Karpas-422 (cell line): ENCODE data around the gene EBLN2. TPM values are rescaled to one million over a fixed set of nuclear protein-coding genes. Genes with fewer than 3 reads are reported as not detected.

Experiments
- DNase-seq: peaks from one replicate; pipeline ENCODE4 v3.0.0-alpha.2; 2015
- H2AFZ ChIP-seq: fragments of 200-600 bp; sonication (generic); 2 replicates; pipeline ENCODE4 v1.6.1; 2014; ENCODE audit warnings: antibody characterized with exemption, low read length, mixed read lengths
- H3K27ac ChIP-seq: fragments of 200-600 bp; sonication (generic); 2 replicates; pipeline ENCODE4 v1.5.1; 2014; ENCODE audit warnings: mild to moderate bottlenecking, low read length, moderate library complexity
- H3K27me3 ChIP-seq: fragments of 200-600 bp; sonication (generic); 2 replicates; pipeline ENCODE4 v1.6.1; 2014; ENCODE audit warnings: low read length, mixed read lengths
- H3K36me3 ChIP-seq: fragments of 200-600 bp; sonication (generic); 2 replicates; pipeline ENCODE4 v1.6.1; 2014; ENCODE audit warnings: low read length, mixed read lengths; ENCODE audit not compliant: insufficient read depth
- H3K4me1 ChIP-seq: fragments of 200-600 bp; sonication (generic); 2 replicates; pipeline ENCODE4 v1.6.1; 2014; ENCODE audit warnings: mild to moderate bottlenecking, low read length, mixed read lengths
- H3K4me2 ChIP-seq: fragments of 200-600 bp; sonication (generic); 2 replicates; pipeline ENCODE4 v1.6.1; 2014; ENCODE audit warnings: low read length, low read depth, mild to moderate bottlenecking; ENCODE audit not compliant: poor library complexity, severe bottlenecking
- H3K4me3 ChIP-seq: fragments of 200-600 bp; sonication (generic); 2 replicates; pipeline ENCODE4 v1.5.1; 2014; ENCODE audit warnings: mild to moderate bottlenecking, antibody characterized with exemption, low read length, mixed read lengths
- H3K79me2 ChIP-seq: fragments of 200-600 bp; sonication (generic); 2 replicates; pipeline ENCODE4 v1.6.1; 2014; ENCODE audit warnings: mild to moderate bottlenecking, low read length, mixed read lengths
- H3K9ac ChIP-seq: fragments of 200-600 bp; sonication (generic); 2 replicates; pipeline ENCODE4 v1.6.0; 2014; ENCODE audit warnings: low read length
- H3K9me2 ChIP-seq: fragments of 200-600 bp; sonication (generic), shearing (Covaris generic); replicated peaks from 2 replicates; pipeline ENCODE4 v1.6.0; 2014; ENCODE audit warnings: mild to moderate bottlenecking, low read length, moderate library complexity; ENCODE audit not compliant: insufficient read depth
- H3K9me3 ChIP-seq: fragments of 300-700, 200-600 bp; sonication (generic); 2 replicates; pipeline ENCODE4 v1.6.1; 2014; ENCODE audit warnings: low read length, mixed read lengths
- H4K20me1 ChIP-seq: fragments of 200-600 bp; sonication (generic); 2 replicates; pipeline ENCODE4 v1.6.1; 2014; ENCODE audit warnings: mild to moderate bottlenecking, antibody characterized with exemption, low read length, low read depth; ENCODE audit not compliant: insufficient read depth
- total RNA-seq: library from RNA; depleted of rRNA; stranded (reverse); fragments of >200 nt; shearing (Covaris generic); gene quantifications from 2 replicates; pipeline ENCODE4 v1.2.3, GENCODE V29; 2014; ENCODE audit warnings: low replicate concordance

Gene EBLN2
- total RNA-seq, 1 experiment from 2014 or later: 5.2 TPM

DNA sequence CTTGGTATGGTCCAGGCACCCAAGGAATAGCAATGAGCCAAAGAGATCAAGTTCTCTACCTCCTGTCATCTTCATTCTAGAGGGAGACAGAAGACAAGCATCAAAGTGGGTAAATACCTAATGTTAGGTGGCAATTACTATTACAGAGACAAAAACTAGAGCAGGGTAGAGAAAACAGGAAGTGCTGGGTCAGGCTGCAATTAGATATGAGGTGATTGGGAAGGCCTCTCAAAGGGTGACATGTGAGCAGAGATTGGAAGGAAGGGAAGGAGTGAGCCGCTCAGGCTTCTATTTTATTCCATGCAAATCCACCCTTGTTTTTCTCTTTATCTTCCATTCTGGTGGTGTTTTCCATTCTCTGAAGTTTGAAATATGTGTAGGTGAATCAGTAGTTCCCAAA, 37.4 kb downstream of the EBLN2 start:
- no peaks in the 10 kb centered on the region for H3K9me3 ChIP-seq
- H3K9me2 ChIP-seq: no peaks in the 10 kb centered on the region
- no peaks in the 10 kb centered on the region for H4K20me1 ChIP-seq
- no peaks in the 10 kb centered on the region for H3K4me1 ChIP-seq
- no peaks in the 10 kb centered on the region for H3K79me2 ChIP-seq
- no peak overlapping the region for H3K9ac ChIP-seq
- H3K27ac ChIP-seq: no peak overlapping the region
- no peaks in the 10 kb centered on the region for H3K36me3 ChIP-seq
- no peak overlapping the region for H2AFZ ChIP-seq
- H3K27me3 ChIP-seq: no peaks in the 10 kb centered on the region
- H3K4me3 ChIP-seq: no peak overlapping the region
- no peak overlapping the region for H3K4me2 ChIP-seq
- DNase-seq: no peak

DNA sequence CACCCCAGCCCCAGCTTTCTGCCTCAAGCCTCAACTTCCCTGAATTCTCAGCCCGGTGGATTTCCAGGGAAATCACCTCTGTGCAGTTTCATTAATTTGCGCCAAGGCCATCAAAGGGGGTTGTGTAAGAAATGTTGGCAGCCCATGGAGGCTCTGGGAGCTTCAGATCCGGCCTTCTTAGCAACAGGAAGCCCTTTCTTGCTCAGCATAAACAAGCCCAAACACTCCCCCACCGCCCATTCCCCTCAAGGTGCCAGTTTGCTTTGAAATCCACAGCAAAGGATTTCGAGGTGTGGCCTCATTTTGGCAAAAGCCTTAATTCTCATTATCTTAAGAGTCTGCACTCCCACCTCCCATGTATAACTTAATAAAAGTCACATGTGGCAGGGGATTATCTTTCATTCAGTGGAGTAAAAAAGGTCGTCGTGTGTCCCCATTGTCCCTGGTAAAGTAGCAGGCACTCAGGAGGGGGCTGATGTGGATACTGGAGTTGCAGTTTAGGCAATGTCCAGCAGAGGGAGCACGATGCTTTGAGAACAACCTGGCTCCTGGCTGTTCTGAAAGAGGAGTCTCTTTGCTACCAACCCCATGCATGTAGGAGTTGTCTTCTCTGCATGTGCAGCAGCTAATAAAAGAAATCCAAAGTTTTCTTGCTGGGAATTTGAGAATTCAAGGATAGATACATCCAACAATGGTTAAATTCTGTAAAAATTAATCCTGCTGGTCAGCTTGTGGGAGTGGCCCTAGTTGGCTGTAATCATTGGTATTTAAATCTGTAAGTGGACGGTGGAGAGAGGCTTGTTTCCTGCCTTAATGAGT, 39.5 kb downstream of the EBLN2 start:
- Histone ChIP-seq H3K4me3 (no peak overlapping the region), H4K20me1 (no peaks in the 10 kb centered on the region), H3K9me2 (no peaks in the 10 kb centered on the region), H3K4me1 (no peaks in the 10 kb centered on the region), H3K27ac (no peak overlapping the region), H2AFZ (no peak overlapping the region), H3K79me2 (no peaks in the 10 kb centered on the region), H3K9ac (no peak overlapping the region), H3K4me2 (no peak overlapping the region), H3K36me3 (no peaks in the 10 kb centered on the region), H3K27me3 (no peaks in the 10 kb centered on the region), H3K9me3 (no peaks in the 10 kb centered on the region)
- peak; percentile 93 for DNase-seq

DNA sequence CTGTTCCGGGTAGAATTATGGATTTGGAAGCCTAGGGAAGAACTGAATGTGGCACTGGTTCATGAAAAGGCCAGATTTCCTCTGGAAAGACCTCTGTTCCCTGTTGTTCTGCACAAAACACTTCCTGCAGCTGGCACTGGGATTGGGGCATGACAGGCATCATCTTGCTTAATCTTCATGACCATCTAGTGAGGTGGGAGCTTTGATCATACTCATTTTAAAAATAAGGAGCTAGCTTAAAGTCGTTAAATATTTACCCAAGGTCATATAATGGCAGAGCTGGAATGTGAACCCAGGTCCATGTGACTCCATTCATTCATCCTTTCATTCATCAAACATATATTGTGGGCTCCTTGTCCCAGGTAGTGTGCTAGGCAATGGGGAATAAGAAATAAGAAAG, 40.4 kb downstream of the EBLN2 start:
- H2AFZ ChIP-seq: no peak overlapping the region
- H3K4me2 ChIP-seq: no peak overlapping the region
- H3K27ac ChIP-seq: no peak overlapping the region
- no peak for DNase-seq
- no peak overlapping the region for H3K4me3 ChIP-seq
- no peaks in the 10 kb centered on the region for H3K9me3 ChIP-seq
- H3K79me2 ChIP-seq: no peaks in the 10 kb centered on the region
- H4K20me1 ChIP-seq: no peaks in the 10 kb centered on the region
- no peaks in the 10 kb centered on the region for H3K9me2 ChIP-seq
- no peaks in the 10 kb centered on the region for H3K27me3 ChIP-seq
- no peak overlapping the region for H3K9ac ChIP-seq
- H3K4me1 ChIP-seq: no peaks in the 10 kb centered on the region
- no peaks in the 10 kb centered on the region for H3K36me3 ChIP-seq

DNA sequence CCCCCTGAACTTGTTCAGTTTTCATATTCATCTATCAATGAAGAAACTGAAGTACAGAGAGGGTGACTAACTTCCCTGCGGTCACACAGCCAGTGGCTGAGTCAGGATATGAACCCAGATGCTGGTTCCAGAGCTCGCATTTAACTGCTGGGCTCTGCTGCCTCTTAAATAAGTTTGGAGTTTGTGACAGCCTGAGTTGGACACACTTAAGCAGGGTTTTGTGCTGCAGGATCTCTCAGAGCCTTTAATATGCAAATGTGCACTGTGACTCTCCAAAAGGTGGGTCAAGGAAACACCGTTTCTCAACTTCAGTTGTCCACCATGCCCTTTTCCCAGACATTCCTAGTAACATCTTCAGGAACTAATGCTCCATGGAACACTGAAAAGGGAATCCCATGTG, 45.8 kb downstream of the EBLN2 start:
- H2AFZ ChIP-seq: no peak overlapping the region
- H3K36me3 ChIP-seq: no peaks in the 10 kb centered on the region
- no peak overlapping the region for H3K9ac ChIP-seq
- no peak overlapping the region for H3K4me2 ChIP-seq
- no peaks in the 10 kb centered on the region for H3K79me2 ChIP-seq
- DNase-seq: no peak
- no peak overlapping the region for H3K27ac ChIP-seq
- no peak overlapping the region for H3K4me3 ChIP-seq
- no peaks in the 10 kb centered on the region for H3K27me3 ChIP-seq
- H4K20me1 ChIP-seq: no peaks in the 10 kb centered on the region
- no peaks in the 10 kb centered on the region for H3K4me1 ChIP-seq
- no peaks in the 10 kb centered on the region for H3K9me2 ChIP-seq
- no peaks in the 10 kb centered on the region for H3K9me3 ChIP-seq

DNA sequence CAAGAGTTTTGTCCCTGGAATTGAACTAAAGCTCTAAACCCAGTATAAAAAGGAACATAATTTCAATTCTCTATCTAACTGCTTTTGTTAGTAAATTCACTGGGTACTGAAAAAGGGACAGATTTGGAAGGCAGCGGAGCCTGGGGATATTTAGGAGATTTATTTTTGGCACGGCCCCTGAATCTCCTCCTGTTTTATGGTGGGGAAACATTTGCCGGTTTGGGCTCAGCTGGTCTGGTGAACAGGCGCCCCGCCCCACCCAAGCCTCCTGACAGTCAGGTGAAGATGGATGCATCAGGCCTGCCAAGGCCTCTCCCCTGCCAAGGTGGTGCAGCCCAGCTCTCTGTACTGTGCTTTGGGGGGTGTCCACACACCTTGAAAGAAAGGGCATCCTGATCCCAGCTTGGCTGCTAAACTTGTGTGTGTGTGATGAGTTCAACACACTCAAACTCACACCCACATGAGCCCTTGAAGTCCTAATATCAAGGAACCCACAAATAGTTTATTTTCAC, 46.3 kb downstream of the EBLN2 start:
- Histone ChIP-seq H2AFZ (no peak overlapping the region), H3K79me2 (no peaks in the 10 kb centered on the region), H3K9me3 (no peaks in the 10 kb centered on the region), H3K27me3 (no peaks in the 10 kb centered on the region), H3K4me2 (no peak overlapping the region), H3K9me2 (no peaks in the 10 kb centered on the region), H3K27ac (no peak overlapping the region), H3K9ac (no peak overlapping the region), H3K4me1 (no peaks in the 10 kb centered on the region), H4K20me1 (no peaks in the 10 kb centered on the region), H3K4me3 (no peak overlapping the region), H3K36me3 (no peaks in the 10 kb centered on the region)
- DNase-seq: no peak

DNA sequence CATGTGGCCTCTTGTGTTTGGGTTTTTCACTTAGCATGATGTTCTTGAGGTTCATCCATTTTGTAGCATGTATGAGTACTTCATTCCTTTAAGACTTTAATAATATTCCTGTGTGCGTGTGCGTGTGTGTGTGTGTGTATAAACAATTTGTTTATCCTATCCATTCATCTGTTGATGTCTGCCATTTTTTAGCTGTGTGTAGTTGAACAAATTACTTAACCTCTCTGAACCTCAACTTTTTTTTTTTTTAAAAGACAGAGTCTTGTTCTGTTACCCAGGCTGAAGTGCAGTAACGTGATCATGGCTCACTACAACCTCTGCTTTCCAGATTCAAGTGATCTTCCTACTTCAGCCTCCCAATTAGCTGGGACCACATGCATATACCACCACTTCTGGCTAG, 47.3 kb downstream of the EBLN2 start:
- no peak for DNase-seq
- no peaks in the 10 kb centered on the region for H3K9me3 ChIP-seq
- H3K9me2 ChIP-seq: no peaks in the 10 kb centered on the region
- H3K4me2 ChIP-seq: no peak overlapping the region
- no peaks in the 10 kb centered on the region for H3K27me3 ChIP-seq
- H3K36me3 ChIP-seq: no peaks in the 10 kb centered on the region
- H3K27ac ChIP-seq: no peak overlapping the region
- H2AFZ ChIP-seq: no peak overlapping the region
- H3K9ac ChIP-seq: no peak overlapping the region
- no peaks in the 10 kb centered on the region for H3K4me1 ChIP-seq
- no peaks in the 10 kb centered on the region for H4K20me1 ChIP-seq
- H3K4me3 ChIP-seq: no peak overlapping the region
- H3K79me2 ChIP-seq: no peaks in the 10 kb centered on the region

DNA sequence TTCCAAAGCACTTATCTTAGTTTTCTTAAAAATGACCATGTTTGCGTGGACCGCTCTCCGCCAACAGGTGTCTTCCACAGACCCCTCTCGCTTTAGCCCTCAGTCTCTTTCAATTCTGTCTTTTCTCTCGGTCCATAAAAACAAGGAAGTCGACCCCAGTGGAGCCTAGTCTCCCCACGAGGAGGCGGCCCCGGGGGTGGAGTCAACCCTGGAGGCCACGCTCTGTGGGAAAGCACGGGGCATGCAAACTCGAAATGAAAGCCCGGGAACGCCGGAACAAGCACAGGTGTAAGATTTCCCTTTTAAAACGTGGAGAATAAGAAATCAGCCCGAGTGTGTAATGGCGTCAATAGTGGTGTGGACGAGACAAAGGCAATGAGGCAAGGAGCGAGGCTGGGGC, 49.1 kb downstream of the EBLN2 start:
- H4K20me1 ChIP-seq: no peaks in the 10 kb centered on the region
- H3K27ac ChIP-seq: no peak overlapping the region
- no peak overlapping the region for H3K4me3 ChIP-seq
- H3K27me3 ChIP-seq: no peaks in the 10 kb centered on the region
- H3K4me1 ChIP-seq: peaks cover 7% of the 10 kb centered on the region
- no peak overlapping the region for H3K4me2 ChIP-seq
- H3K9ac ChIP-seq: no peak overlapping the region
- H3K36me3 ChIP-seq: no peaks in the 10 kb centered on the region
- H3K9me3 ChIP-seq: no peaks in the 10 kb centered on the region
- no peaks in the 10 kb centered on the region for H3K79me2 ChIP-seq
- no peak overlapping the region for H2AFZ ChIP-seq
- DNase-seq: no peak
- H3K9me2 ChIP-seq: no peaks in the 10 kb centered on the region
